Uterus (tissue), 2 donors: ENCODE results near the gene CYP11A1.

ENCODE experiments used
- POLR2A ChIP-seq, 2 donors: fragments of 450-650 bp; IDR thresholded peaks; one replicate each; pipeline ENCODE4 v1.6.1; 2016; ENCODE audit warnings: antibody characterized with exemption in 2 of 2, mild to moderate bottlenecking in 1 of 2, moderate library complexity in 1 of 2
- TF ChIP-seq, protein P1 (sequence below), 4 experiments: fragments of 200-600 bp in 2 of 4; fragments of 450-650 bp in 2 of 4; sonication (generic) in 2 of 4; IDR thresholded peaks; one replicate each; pipeline ENCODE4 v1.5.1; 2016 to 2019; ENCODE audit warnings: antibody characterized with exemption in 4 of 4, mild to moderate bottlenecking in 2 of 4, moderate library complexity in 1 of 4

DNA sequence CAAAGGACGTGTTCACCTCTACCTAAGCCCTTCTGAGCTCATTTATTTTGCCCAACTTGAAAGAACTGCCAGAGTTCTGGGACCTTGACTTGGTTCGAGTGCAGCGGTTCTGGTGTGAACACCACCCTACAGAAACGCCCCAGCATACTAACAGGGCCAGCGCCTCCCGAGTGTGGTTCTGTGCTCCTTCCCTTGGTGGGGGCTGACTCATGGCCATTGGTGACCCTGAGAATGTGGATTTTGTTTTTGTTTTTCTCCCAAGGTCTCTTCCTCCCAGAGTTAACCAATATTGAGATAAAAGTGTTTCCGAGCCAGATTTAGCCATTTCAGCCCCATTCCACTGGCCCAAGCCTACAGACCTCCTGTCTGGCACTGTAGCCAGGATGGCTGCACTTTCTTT is 38.4 kb upstream of the CYP11A1 start:
- TF ChIP-seq POLR2A (IDR thresholded peaks at IDR 0.05) = no peak
- TF ChIP-seq, protein P1, sequence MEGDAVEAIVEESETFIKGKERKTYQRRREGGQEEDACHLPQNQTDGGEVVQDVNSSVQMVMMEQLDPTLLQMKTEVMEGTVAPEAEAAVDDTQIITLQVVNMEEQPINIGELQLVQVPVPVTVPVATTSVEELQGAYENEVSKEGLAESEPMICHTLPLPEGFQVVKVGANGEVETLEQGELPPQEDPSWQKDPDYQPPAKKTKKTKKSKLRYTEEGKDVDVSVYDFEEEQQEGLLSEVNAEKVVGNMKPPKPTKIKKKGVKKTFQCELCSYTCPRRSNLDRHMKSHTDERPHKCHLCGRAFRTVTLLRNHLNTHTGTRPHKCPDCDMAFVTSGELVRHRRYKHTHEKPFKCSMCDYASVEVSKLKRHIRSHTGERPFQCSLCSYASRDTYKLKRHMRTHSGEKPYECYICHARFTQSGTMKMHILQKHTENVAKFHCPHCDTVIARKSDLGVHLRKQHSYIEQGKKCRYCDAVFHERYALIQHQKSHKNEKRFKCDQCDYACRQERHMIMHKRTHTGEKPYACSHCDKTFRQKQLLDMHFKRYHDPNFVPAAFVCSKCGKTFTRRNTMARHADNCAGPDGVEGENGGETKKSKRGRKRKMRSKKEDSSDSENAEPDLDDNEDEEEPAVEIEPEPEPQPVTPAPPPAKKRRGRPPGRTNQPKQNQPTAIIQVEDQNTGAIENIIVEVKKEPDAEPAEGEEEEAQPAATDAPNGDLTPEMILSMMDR (IDR thresholded peaks at IDR 0.05) = no peak
